PC-9 (cell line): ENCODE measurements around the gene PDLIM5. TPM values are rescaled to one million over a fixed set of nuclear protein-coding genes. Genes with fewer than 3 reads are reported as not detected.
A peak's percentile ranks its signal among the peaks of the same experiment; 100 is the strongest.

ENCODE experiments used
- BruUV-seq: library from RNA; stranded (reverse); fragments of 400-500 nt; replicated peaks from 2 replicates; lab custom pipeline; 2021; lab: Mats Ljungman, UMichigan
- CTCF ChIA-PET: fragments of 300-600 bp; sonication (Branson Sonifier 250); formaldehyde crosslinking; loops from one replicate; lab custom pipeline; 2022; ENCODE audit warnings: antibody characterized with exemption; lab: Charles Lee
- POLR2A ChIA-PET: fragments of 300-600 bp; sonication (Branson Sonifier 250); formaldehyde crosslinking; loops from one replicate; lab custom pipeline; 2022; ENCODE audit warnings: antibody characterized with exemption; ENCODE audit not compliant: unreplicated experiment; lab: Charles Lee
- DNase-seq, 2 experiments: peaks; one replicate each; pipeline versions ENCODE4 v3.0.0 to v3.0.0-alpha.2; 2015 to 2022; ENCODE audit warnings: mixed read lengths in 1 of 2
- H2AFZ ChIP-seq: fragments of 200-600 bp; sonication (generic); 2 replicates; pipeline ENCODE4 v1.8.1; 2017; ENCODE audit warnings: antibody characterized with exemption
- H3F3A ChIP-seq: fragments of 200-600 bp; sonication (generic); 2 replicates; pipeline ENCODE4 v1.8.1; 2017; ENCODE audit warnings: antibody characterized with exemption, mild to moderate bottlenecking, low read depth; ENCODE audit not compliant: insufficient read depth
- H3K27ac ChIP-seq: fragments of 200-600 bp; sonication (generic); 2 replicates; pipeline ENCODE4 v1.6.1; 2016; ENCODE audit warnings: mixed run types
- H3K27me3 ChIP-seq: fragments of 200-600 bp; sonication (generic); 2 replicates; pipeline ENCODE4 v1.6.1; 2016; ENCODE audit warnings: low read depth, mixed run types; ENCODE audit not compliant: insufficient read depth
- H3K36me3 ChIP-seq: fragments of 200-600 bp; sonication (generic); 2 replicates; pipeline ENCODE4 v1.6.1; 2016; ENCODE audit warnings: low read depth, mixed run types
- H3K4me1 ChIP-seq: fragments of 200-600 bp; sonication (generic); replicated peaks from 2 replicates; pipeline ENCODE4 v1.6.1; 2016; ENCODE audit warnings: mixed run types; ENCODE audit not compliant: insufficient read depth
- H3K4me2 ChIP-seq: fragments of 200-600 bp; sonication (generic); 2 replicates; pipeline ENCODE4 v1.6.1; 2017; ENCODE audit warnings: mixed run types
- H3K4me3 ChIP-seq: fragments of 200-600 bp; sonication (generic); 2 replicates; pipeline ENCODE4 v1.6.1; 2016; ENCODE audit warnings: mixed run types
- H3K79me2 ChIP-seq: fragments of 200-600 bp; sonication (generic); 2 replicates; pipeline ENCODE4 v1.6.1; 2017; ENCODE audit warnings: low read depth, mixed run types
- H3K9me2 ChIP-seq: fragments of 200-600 bp; sonication (generic); 2 replicates; pipeline ENCODE4 v1.8.1; 2017; ENCODE audit warnings: mild to moderate bottlenecking; ENCODE audit not compliant: insufficient read depth
- H3K9me3 ChIP-seq: fragments of 200-600 bp; sonication (generic); 2 replicates; pipeline ENCODE4 v1.8.1; 2016; ENCODE audit warnings: low read depth; ENCODE audit not compliant: insufficient read depth
- H4K20me1 ChIP-seq: fragments of 200-600 bp; sonication (generic); 2 replicates; pipeline ENCODE4 v1.8.1; 2017; ENCODE audit not compliant: insufficient read depth
- EZH2 ChIP-seq: fragments of 200-600 bp; sonication (generic); IDR thresholded peaks from 2 replicates; pipeline ENCODE4 v1.8.0; 2017; ENCODE audit warnings: antibody characterized with exemption, low read depth
- intact Hi-C: fragments of 100-400 bp; cut with micrococcal nuclease; formaldehyde crosslinking; loops from one replicate; pipeline ENCODE4 v1.10.0; 2022; ENCODE audit not compliant: unreplicated experiment
- total RNA-seq: library from RNA; stranded (reverse); gene quantifications from 2 replicates; pipeline ENCODE4 v1.2.3, GENCODE V29; 2021
- TF ChIP-seq, protein P1 (sequence below): fragments of 200-600 bp; sonication (generic); conservative IDR thresholded peaks from 2 replicates; pipeline ENCODE4 v1.6.1; 2017; ENCODE audit warnings: mixed run types, antibody characterized with exemption, mild to moderate bottlenecking, moderate library complexity

The PDLIM5 gene
- total RNA-seq, 1 experiment from 2014 or later, result 130 TPM

DNA sequence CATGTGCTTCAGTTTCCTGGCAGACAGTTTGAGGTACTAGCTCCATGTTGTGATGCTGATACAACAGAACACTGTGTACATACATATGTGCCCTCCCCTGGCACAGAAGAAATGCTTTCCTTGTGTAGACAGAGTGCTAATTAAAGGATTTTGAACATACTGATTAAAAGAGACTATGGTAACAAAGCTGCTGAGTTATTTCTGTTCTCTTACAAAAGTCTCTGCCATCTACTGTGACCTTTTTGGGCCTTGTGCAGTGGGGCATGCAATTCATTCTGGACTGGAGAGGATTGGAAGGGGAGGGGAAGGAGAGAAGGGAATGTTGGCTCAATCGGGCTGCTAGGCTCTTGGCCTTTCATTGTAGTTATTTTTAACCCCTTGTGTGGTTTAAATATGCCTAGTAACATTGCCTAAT lies 6.0 kb downstream of the PDLIM5 start:
- intact Hi-C loops, result no loop called here
- H3K9me3 ChIP-seq, result no peaks in the 10 kb centered on the region
- H4K20me1 ChIP-seq, result peaks cover 8% of the 10 kb centered on the region; the same call in 1 of the 2 replicates
- no peaks in the 10 kb centered on the region for H3K27me3 ChIP-seq
- H3K4me2 ChIP-seq, result peak overlapping the region; percentile 40; the same call in 1 of the 2 replicates
- H2AFZ ChIP-seq, result no peak overlapping the region
- peaks cover 88% of the 10 kb centered on the region for H3K79me2 ChIP-seq
- peaks cover 15% of the 10 kb centered on the region for H3K36me3 ChIP-seq
- peaks cover 13% of the 10 kb centered on the region for H3K4me1 ChIP-seq
- no peak overlapping the region for H3K27ac ChIP-seq
- no TSS peak for BruUV-seq
- H3K9me2 ChIP-seq, result no peaks in the 10 kb centered on the region
- peak overlapping the region; percentile 11; the same call in 1 of the 2 replicates for H3K4me3 ChIP-seq
- no peaks in the 10 kb centered on the region for H3F3A ChIP-seq
- POLR2A ChIA-PET, result interaction anchor here (0.6 kb wide), 1 partner anchor 47 kb away, joined by 9 read pairs; no protein-coding TSS in a partner anchor
- DNase-seq, result no peak
- TF ChIP-seq, protein P1, sequence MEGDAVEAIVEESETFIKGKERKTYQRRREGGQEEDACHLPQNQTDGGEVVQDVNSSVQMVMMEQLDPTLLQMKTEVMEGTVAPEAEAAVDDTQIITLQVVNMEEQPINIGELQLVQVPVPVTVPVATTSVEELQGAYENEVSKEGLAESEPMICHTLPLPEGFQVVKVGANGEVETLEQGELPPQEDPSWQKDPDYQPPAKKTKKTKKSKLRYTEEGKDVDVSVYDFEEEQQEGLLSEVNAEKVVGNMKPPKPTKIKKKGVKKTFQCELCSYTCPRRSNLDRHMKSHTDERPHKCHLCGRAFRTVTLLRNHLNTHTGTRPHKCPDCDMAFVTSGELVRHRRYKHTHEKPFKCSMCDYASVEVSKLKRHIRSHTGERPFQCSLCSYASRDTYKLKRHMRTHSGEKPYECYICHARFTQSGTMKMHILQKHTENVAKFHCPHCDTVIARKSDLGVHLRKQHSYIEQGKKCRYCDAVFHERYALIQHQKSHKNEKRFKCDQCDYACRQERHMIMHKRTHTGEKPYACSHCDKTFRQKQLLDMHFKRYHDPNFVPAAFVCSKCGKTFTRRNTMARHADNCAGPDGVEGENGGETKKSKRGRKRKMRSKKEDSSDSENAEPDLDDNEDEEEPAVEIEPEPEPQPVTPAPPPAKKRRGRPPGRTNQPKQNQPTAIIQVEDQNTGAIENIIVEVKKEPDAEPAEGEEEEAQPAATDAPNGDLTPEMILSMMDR, result no peak
- no peak for TF ChIP-seq EZH2
- CTCF ChIA-PET, result no interaction called here

DNA sequence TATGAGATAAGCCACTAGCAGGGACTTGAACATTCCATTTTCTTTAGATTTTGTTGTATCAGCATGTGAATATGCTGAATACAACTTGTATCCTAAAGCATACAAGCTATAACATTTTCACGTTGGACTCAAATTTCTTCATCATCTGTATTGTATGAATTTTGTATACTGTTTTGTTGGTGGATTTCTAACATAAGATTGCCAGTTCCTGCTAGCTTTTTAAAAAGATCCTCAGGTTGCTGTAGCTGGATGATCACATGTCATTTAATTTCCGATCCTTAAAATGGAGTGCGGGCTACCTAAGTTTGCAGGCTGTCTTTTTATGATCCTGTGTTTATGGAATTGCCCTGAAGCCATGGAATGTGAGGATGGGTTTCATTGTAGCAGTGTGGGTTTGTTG lies 6.9 kb downstream of the PDLIM5 start:
- no peak for DNase-seq
- Histone ChIP-seq H3K9me3 (no peaks in the 10 kb centered on the region), H4K20me1 (peaks cover 8% of the 10 kb centered on the region; the same call in 1 of the 2 replicates), H3K36me3 (peaks cover 15% of the 10 kb centered on the region), H3K27me3 (no peaks in the 10 kb centered on the region), H3F3A (no peaks in the 10 kb centered on the region), H3K4me1 (peaks cover 13% of the 10 kb centered on the region), H3K4me3 (no peak overlapping the region), H3K9me2 (no peaks in the 10 kb centered on the region), H3K79me2 (peaks cover 86% of the 10 kb centered on the region), H3K4me2 (no peak overlapping the region), H3K27ac (no peak overlapping the region), H2AFZ (no peak overlapping the region)
- ChIA-PET POLR2A (no interaction called here), CTCF (no interaction called here)
- intact Hi-C loops, result no loop called here
- TF ChIP-seq, protein P1, result no peak
- TF ChIP-seq EZH2, result no peak
- BruUV-seq, result no TSS peak

DNA sequence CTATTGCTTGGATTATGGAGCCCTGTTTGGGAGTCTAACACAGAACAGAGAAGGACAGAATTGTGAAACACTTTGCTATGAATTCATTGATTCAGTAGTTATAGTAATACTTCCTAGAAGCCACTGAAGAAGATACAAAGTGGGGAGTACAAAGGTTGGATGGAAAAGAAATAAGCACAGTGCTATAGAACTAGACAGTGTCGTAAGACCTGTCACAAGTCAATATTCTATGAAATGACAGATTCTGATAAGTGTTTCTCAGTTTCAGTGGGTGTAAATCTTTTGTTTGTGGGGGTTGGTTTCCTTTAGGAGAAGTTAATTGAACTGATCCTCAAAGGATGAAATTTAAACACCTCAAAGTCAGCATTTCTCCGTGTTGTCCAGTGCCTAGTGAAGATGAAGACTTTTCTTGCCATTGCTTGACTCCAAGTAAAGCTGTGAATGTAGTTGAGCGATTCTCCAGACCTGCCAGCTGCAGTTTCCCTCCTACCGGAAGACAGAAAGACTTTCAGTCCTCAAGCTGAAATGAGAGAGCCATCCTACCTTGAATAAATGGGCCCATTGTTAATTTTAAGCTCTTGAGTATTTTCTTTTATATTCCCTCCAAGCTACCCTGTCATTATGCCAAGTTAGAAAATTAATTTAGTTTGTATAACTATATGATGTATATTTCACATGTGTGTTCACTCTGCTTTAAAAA lies 7.9 kb downstream of the PDLIM5 start:
- H3K27ac ChIP-seq, result no peak overlapping the region
- no peak overlapping the region for H3K4me2 ChIP-seq
- no peak for DNase-seq
- H3K9me2 ChIP-seq, result no peaks in the 10 kb centered on the region
- no peaks in the 10 kb centered on the region for H3F3A ChIP-seq
- no peak overlapping the region for H2AFZ ChIP-seq
- TF ChIP-seq, protein P1, result no peak
- no peak for TF ChIP-seq EZH2
- intact Hi-C loops, result no loop called here
- TSS peak; percentile 1 for BruUV-seq
- H3K9me3 ChIP-seq, result no peaks in the 10 kb centered on the region
- peaks cover 15% of the 10 kb centered on the region for H3K36me3 ChIP-seq
- ChIA-PET POLR2A (interaction anchor here (0.6 kb wide), 1 partner anchor 46 kb away, joined by 9 read pairs; no protein-coding TSS in a partner anchor), CTCF (no interaction called here)
- H3K79me2 ChIP-seq, result peaks cover 86% of the 10 kb centered on the region
- H4K20me1 ChIP-seq, result peaks cover 6% of the 10 kb centered on the region; the same call in 1 of the 2 replicates
- no peaks in the 10 kb centered on the region for H3K27me3 ChIP-seq
- H3K4me3 ChIP-seq, result no peak overlapping the region
- H3K4me1 ChIP-seq, result peaks cover 11% of the 10 kb centered on the region
